ENCODE data around the gene PROCA1. TPM values are rescaled to one million over a fixed set of nuclear protein-coding genes. Genes with fewer than 3 reads are reported as not detected.

The PROCA1 gene
- total and polyA plus RNA-seq, 9 of the 15 experiments (the other 6 are each of a cell fraction or from before 2014, with no cell fraction given), result 0.78 to 16.2 (median 5.6) TPM

- peak; percentile 66; the same call in 1 of the 2 replicates for TF ChIP-seq ZBTB26 (CRISPR knock-in tag; IDR thresholded peaks at IDR 0.05)
- no peak for TF ChIP-seq U2AF2 (optimal IDR thresholded peaks at IDR 0.05; ENCODE audit: low read depth, low read length)
- no peak for TF ChIP-seq SLC30A9 (CRISPR knock-in tag; IDR thresholded peaks at IDR 0.05)
- no peak for TF ChIP-seq XRCC4 (IDR thresholded peaks at IDR 0.05; ENCODE audit: extremely low read depth, insufficient read depth, insufficient read length)
- TF ChIP-seq HNRNPH1 (optimal IDR thresholded peaks at IDR 0.05; ENCODE audit: low read depth, low read length), result no peak
- no peak for TF ChIP-seq MCM5 (IDR thresholded peaks at IDR 0.05; ENCODE audit: low read depth)
- TF ChIP-seq XRCC5 (IDR thresholded peaks at IDR 0.05; ENCODE audit: low read depth, low read length), result no peak
- no peak for TF ChIP-seq CREB3 (tag; conservative IDR thresholded peaks at IDR 0.05; ENCODE audit: low read depth)
- TF ChIP-seq MAFF (IDR thresholded peaks at IDR 0.05; ENCODE audit: low read length), result no peak
- no peak for TF ChIP-seq NKRF (IDR thresholded peaks at IDR 0.05; ENCODE audit: borderline replicate concordance)
- peak; percentile 50; the same call in 1 of the 2 replicates for TF ChIP-seq ZNF197 (CRISPR knock-in tag; IDR thresholded peaks at IDR 0.05; ENCODE audit: low read depth)
- no peak for TF ChIP-seq POLR2AphosphoS5 (IDR thresholded peaks at IDR 0.05; ENCODE audit: control insufficient read depth, insufficient read depth, low read depth, low read length)
- TF ChIP-seq SMARCC2 (IDR thresholded peaks at IDR 0.05; ENCODE audit: low read depth), result no peak
- no peak for TF ChIP-seq YBX1 (IDR thresholded peaks at IDR 0.05)
- TF ChIP-seq ZBTB33 (CRISPR knock-in tag; IDR thresholded peaks at IDR 0.05), result no peak
- TF ChIP-seq PATZ1 (CRISPR knock-in tag; IDR thresholded peaks at IDR 0.05; ENCODE audit: borderline replicate concordance), result no peak
- no peak for TF ChIP-seq LCOR (CRISPR knock-in tag; IDR thresholded peaks at IDR 0.05)
- no peak for TF ChIP-seq ZNF75A (CRISPR knock-in tag; IDR thresholded peaks at IDR 0.05)
- TF ChIP-seq TRIM24 (IDR thresholded peaks at IDR 0.05), result no peak
Measured at GRCh38 chr17:28712032-28712704, 480 bp upstream of the PROCA1 start (continued).
